H1 (cell line): ENCODE results near the gene LNPK. TPM values are rescaled to one million over a fixed set of nuclear protein-coding genes. Genes with fewer than 3 reads are reported as not detected.

ENCODE experiments used
- E2F6 ChIP-seq: IDR thresholded peaks from 2 replicates; pipeline ENCODE4 v1.6.1; 2012; ENCODE audit warnings: inconsistent platforms
- polyA plus RNA-seq, 7 experiments: library from polyadenylated mRNA; depleted of rRNA in 3 of 7; stranded (reverse) in 5 of 7; unstranded in 2 of 7; fragments of >200 nt in 5 of 7; fragments of 200-250 nt in 2 of 7; gene quantifications; 1 replicate in 5 of 7; 2 replicates in 1 of 7; 4 replicates in 1 of 7; pipeline versions ENCODE4 v1.2.1 to v1.2.3, GENCODE V29; 2011 to 2013; ENCODE audit warnings: missing spikeins in 2 of 7, mixed read lengths in 2 of 7
- total RNA-seq: library from RNA; stranded (reverse); fragmentation: NEBNext Ultra II Directional; extraction: Animal tissue kit (Norgen Biotek cat#: 25700); gene quantifications from 2 replicates; pipeline ENCODE4 v1.2.1, GENCODE V29; 2021

LNPK gene
- total and polyA plus RNA-seq, 2 of the 8 experiments (the other 6 are each of a cell fraction or from before 2014, with no cell fraction given), result 3.1 to 10.3 TPM

- no peak for TF ChIP-seq E2F6
Measured at GRCh38 chr2:176035013-176035691, 33.1 kb upstream of the LNPK start (continued).
